SKM-1 (cell line): ENCODE data around the gene GSTM4.
"Not testable (repeated sequence)": the region's sequence is repeated elsewhere in the genome, so short reads cannot be mapped to it uniquely, and the experiment has no call there.

Experiments
- DNase-seq: peaks from one replicate; lab custom pipeline; 2025; ENCODE audit not compliant: unreplicated experiment; lab: John Stamatoyannopoulos, UW

GSTM4 gene

GRCh38 chr1:109664671-109665070, 8.8 kb downstream of the GSTM4 start:
- DNase-seq: no peak

GRCh38 chr1:109667452-109668122, 11.7 kb downstream of the GSTM4 start, which contains the start of gene GSTM2:
Gene GSTM2, plus strand, starts transcription at chr1:109668057. Its CDS starts 59 bp downstream, at chr1:109668116.
- no peak for DNase-seq

- no peak for DNase-seq
Measured at GRCh38 chr1:109668123-109668775, 12.3 kb downstream of the GSTM4 start.

- DNase-seq: no peak
Measured at GRCh38 chr1:109669246-109669948, 13.5 kb downstream of the GSTM4 start.

GRCh38 chr1:109669949-109670302, 14.0 kb downstream of the GSTM4 start:
- DNase-seq: not testable (repeated sequence)

GRCh38 chr1:109671067-109671466, 15.2 kb downstream of the GSTM4 start:
- DNase-seq: no peak

GRCh38 chr1:109673861-109674260, 18.0 kb downstream of the GSTM4 start:
- not testable (repeated sequence) for DNase-seq

GRCh38 chr1:109676683-109677381, 20.9 kb downstream of the GSTM4 start:
- DNase-seq: not testable (repeated sequence)

- DNase-seq: no peak
Measured at GRCh38 chr1:109677459-109677858, 21.6 kb downstream of the GSTM4 start.

GRCh38 chr1:109678637-109679036, 22.7 kb downstream of the GSTM4 start:
- DNase-seq: not testable (repeated sequence)

GRCh38 chr1:109684777-109685176, 28.9 kb downstream of the GSTM4 start:
- not testable (repeated sequence) for DNase-seq

GRCh38 chr1:109685399-109685798, 29.5 kb downstream of the GSTM4 start:
- not testable (repeated sequence) for DNase-seq

- DNase-seq: not testable (repeated sequence)
Measured at GRCh38 chr1:109685890-109686289, 30.0 kb downstream of the GSTM4 start.

GRCh38 chr1:109687109-109687508, 31.2 kb downstream of the GSTM4 start:
- DNase-seq: not testable (repeated sequence)

GRCh38 chr1:109687641-109688499, 32.0 kb downstream of the GSTM4 start, which contains the start of gene GSTM1:
Gene GSTM1, plus strand, starts transcription at chr1:109687817. Its CDS starts 57 bp downstream, at chr1:109687874.
- no peak for DNase-seq

- DNase-seq: no peak
Measured at GRCh38 chr1:109689844-109690405, 34.0 kb downstream of the GSTM4 start.

- DNase-seq: no peak
Measured at GRCh38 chr1:109691759-109692158, 35.9 kb downstream of the GSTM4 start.

- DNase-seq: not testable (repeated sequence)
Measured at GRCh38 chr1:109694400-109694799, 38.5 kb downstream of the GSTM4 start.

GRCh38 chr1:109695138-109695537, 39.2 kb downstream of the GSTM4 start:
- DNase-seq: not testable (repeated sequence)

- DNase-seq: no peak
Measured at GRCh38 chr1:109697066-109697465, 41.2 kb downstream of the GSTM4 start.
